Dendritic cell treated with granulocyte-macrophage colony-stimulating factor and Interleukin-4, amounts not matched to agents 40 ng/mL and 50 ng/mL, for 4 days (primary cell): ENCODE measurements around the gene IL6R.

Source experiments
- H3K27ac Mint-ChIP-seq: one replicate; pipeline ENCODE4 v1.8.0; 2022; ENCODE audit warnings: mild to moderate bottlenecking, mixed read lengths
- H3K27me3 Mint-ChIP-seq: one replicate; pipeline ENCODE4 v1.8.0; 2022; ENCODE audit warnings: mild to moderate bottlenecking, mixed read lengths
- H3K36me3 Mint-ChIP-seq: one replicate; pipeline ENCODE4 v1.8.0; 2022; ENCODE audit warnings: low read depth, mixed read lengths
- H3K4me1 Mint-ChIP-seq: one replicate; pipeline ENCODE4 v1.8.0; 2022; ENCODE audit warnings: low read depth, mixed read lengths
- H3K4me3 Mint-ChIP-seq: one replicate; pipeline ENCODE4 v1.8.0; 2022; ENCODE audit warnings: mild to moderate bottlenecking, moderate library complexity, mixed read lengths
- H3K9me3 Mint-ChIP-seq: one replicate; pipeline ENCODE4 v1.8.0; 2022; ENCODE audit warnings: mixed read lengths
- intact Hi-C: fragments of 100-400 bp; cut with micrococcal nuclease; formaldehyde crosslinking; loops from one replicate; pipeline ENCODE4 v1.15.0; 2022

Gene IL6R

GRCh38 chr1:154441241-154441888, 36.2 kb downstream of the IL6R start:
- intact Hi-C loops, result no loop called here
- Mint-ChIP-seq H3K27ac (peak overlapping the region; percentile 91), H3K4me1 (peaks cover 61% of the 10 kb centered on the region), H3K9me3 (no peaks in the 10 kb centered on the region), H3K36me3 (peaks cover 97% of the 10 kb centered on the region), H3K27me3 (no peaks in the 10 kb centered on the region), H3K4me3 (no peak overlapping the region)

DNA sequence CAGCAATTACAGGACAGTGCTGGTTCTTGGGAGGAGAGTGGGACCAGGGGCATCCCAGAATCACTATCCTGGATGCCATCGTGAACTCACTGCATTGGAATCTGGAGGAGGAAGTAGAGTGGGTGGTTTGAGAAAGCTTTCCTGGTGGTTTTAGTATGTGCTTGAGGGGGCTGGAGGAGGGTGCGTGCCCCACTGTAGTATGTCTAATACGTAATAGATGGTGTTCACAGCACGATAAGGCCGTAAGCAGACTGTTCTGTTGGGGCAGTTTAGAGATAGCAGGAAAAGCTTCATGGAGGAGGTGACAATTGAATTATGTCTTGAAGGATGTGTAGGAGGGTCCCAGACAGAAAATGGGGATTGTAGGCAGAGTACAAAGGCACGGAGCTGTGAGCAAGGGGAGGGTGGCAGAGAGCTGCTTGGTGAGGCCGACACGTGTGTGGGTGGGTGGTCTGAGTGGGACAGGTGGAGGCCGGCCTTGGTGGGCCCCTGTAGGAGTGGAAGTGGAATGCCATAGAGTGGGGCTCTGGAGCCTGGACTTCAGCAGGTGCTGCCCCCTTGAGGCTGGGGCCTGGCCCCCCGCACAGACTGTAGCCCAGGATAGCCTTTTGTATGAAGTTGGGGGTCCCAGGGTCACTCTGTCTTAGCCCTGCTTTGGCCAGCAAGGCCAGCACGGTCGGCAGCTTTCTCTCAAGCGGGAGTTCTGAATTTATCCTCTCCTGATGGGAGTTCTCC, 37.0 kb downstream of the IL6R start:
- Mint-ChIP-seq H3K9me3 (no peaks in the 10 kb centered on the region), H3K27ac (peak overlapping the region; percentile 91), H3K4me1 (peaks cover 57% of the 10 kb centered on the region), H3K27me3 (no peaks in the 10 kb centered on the region), H3K4me3 (no peak overlapping the region), H3K36me3 (peaks cover 97% of the 10 kb centered on the region)
- intact Hi-C loops, result no loop called here

- Mint-ChIP-seq H3K4me3 (no peak overlapping the region), H3K4me1 (peaks cover 47% of the 10 kb centered on the region), H3K27ac (no peak overlapping the region), H3K27me3 (no peaks in the 10 kb centered on the region), H3K9me3 (no peaks in the 10 kb centered on the region), H3K36me3 (peaks cover 96% of the 10 kb centered on the region)
- intact Hi-C loops, result no loop called here
Observed at GRCh38 chr1:154443274-154444013, 38.3 kb downstream of the IL6R start.

- Mint-ChIP-seq H3K9me3 (no peaks in the 10 kb centered on the region), H3K4me1 (peaks cover 32% of the 10 kb centered on the region), H3K27ac (no peak overlapping the region), H3K27me3 (no peaks in the 10 kb centered on the region), H3K36me3 (peaks cover 98% of the 10 kb centered on the region), H3K4me3 (no peak overlapping the region)
- intact Hi-C loops, result no loop called here
Observed at GRCh38 chr1:154445040-154445472, 39.9 kb downstream of the IL6R start.

DNA sequence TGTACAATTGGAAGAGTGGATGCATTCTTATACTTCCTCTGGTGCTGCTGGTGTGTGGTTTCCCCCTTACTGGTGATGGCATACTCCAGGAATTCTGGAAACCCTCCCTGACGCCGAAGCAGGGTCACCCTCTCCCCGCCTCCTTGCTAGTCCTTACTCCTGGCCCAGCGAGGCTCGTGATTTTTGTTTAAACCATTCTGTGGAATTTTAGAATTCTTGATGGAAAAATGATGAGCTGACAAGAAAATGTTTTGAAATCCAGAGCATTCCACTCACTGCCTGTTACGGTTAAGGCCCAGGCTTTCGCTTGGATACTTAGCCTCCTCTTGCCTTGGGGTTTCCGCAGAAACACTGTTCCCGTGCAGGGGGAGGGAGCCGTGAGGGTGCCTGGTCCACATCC, 41.1 kb downstream of the IL6R start:
- intact Hi-C loops, result no loop called here
- Mint-ChIP-seq H3K4me3 (no peak overlapping the region), H3K4me1 (peaks cover 28% of the 10 kb centered on the region), H3K9me3 (no peaks in the 10 kb centered on the region), H3K27me3 (no peaks in the 10 kb centered on the region), H3K36me3 (peaks cover 98% of the 10 kb centered on the region), H3K27ac (no peak overlapping the region)

DNA sequence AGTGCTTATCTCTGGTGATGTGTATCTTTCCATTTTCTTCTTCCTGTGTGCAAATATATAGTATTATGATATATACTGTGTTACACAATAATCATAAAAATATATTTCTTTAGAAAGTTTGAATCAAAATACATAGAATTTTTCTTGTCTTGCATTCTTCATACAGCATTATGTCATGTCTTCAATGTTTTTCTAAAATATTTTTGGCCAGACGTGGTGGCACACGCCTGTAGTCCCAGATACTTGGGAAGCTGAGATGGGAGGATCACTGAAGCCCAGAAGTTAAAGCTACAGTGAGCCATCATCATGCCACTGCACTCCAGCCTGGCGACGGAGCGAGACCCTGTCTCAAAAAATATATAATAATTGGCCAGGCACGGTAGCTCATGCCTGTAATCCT, 41.6 kb downstream of the IL6R start:
- no peak overlapping the region for H3K4me3 Mint-ChIP-seq
- no peak overlapping the region for H3K27ac Mint-ChIP-seq
- peaks cover 26% of the 10 kb centered on the region for H3K4me1 Mint-ChIP-seq
- H3K27me3 Mint-ChIP-seq, result no peaks in the 10 kb centered on the region
- peaks cover 98% of the 10 kb centered on the region for H3K36me3 Mint-ChIP-seq
- intact Hi-C loops, result no loop called here
- H3K9me3 Mint-ChIP-seq, result no peaks in the 10 kb centered on the region

DNA sequence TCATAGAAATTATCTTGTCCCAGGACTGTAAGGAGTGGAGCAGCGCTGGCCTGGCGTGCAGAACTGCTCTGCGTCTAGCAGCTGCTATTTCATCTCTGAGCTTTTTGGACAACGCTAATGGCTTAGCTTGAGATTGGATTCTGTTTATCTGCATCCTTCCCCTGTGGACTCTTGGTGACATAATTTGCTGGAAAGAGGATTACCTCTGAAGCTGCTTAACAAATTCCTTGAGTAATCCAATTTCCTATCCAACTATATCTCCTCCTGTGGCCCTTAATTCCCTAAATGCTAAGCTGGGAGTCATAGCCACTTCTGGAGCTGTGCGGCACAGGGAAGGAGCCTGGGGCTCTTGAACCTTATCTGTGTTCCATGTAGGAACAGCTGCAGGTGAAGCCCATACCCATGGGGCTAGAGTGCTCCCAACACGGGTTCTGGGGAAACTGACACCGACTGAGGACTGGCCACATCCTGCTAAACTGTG, 43.2 kb downstream of the IL6R start:
- no peaks in the 10 kb centered on the region for H3K9me3 Mint-ChIP-seq
- H3K27me3 Mint-ChIP-seq, result no peaks in the 10 kb centered on the region
- H3K36me3 Mint-ChIP-seq, result peaks cover 98% of the 10 kb centered on the region
- no peak overlapping the region for H3K27ac Mint-ChIP-seq
- intact Hi-C loops, result no loop called here
- peaks cover 30% of the 10 kb centered on the region for H3K4me1 Mint-ChIP-seq
- H3K4me3 Mint-ChIP-seq, result no peak overlapping the region

DNA sequence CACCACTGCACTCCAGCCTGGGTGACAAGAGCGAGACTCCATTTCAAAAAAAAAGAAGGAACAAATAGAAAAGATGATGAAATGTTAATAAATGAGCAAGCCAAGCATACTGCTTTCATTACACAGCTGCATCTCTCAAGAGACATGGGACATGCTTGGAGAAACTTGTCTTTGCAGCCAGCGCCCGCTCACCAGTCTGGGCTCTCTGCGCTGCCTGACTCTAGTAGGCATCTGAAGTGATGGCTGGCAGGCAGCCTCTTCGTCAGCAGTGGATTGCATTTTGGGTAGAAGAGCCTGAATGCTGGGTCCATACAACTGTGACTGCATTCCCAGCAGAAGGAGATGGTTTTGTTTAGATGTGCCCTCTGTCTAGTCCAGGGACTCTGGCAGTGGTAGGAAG, 48.0 kb downstream of the IL6R start:
- Mint-ChIP-seq H3K27me3 (no peaks in the 10 kb centered on the region), H3K4me1 (peaks cover 58% of the 10 kb centered on the region), H3K27ac (peak overlapping the region; percentile 81), H3K36me3 (peaks cover 98% of the 10 kb centered on the region), H3K4me3 (peak overlapping the region; percentile 33), H3K9me3 (no peaks in the 10 kb centered on the region)
- intact Hi-C loops, result no loop called here

DNA sequence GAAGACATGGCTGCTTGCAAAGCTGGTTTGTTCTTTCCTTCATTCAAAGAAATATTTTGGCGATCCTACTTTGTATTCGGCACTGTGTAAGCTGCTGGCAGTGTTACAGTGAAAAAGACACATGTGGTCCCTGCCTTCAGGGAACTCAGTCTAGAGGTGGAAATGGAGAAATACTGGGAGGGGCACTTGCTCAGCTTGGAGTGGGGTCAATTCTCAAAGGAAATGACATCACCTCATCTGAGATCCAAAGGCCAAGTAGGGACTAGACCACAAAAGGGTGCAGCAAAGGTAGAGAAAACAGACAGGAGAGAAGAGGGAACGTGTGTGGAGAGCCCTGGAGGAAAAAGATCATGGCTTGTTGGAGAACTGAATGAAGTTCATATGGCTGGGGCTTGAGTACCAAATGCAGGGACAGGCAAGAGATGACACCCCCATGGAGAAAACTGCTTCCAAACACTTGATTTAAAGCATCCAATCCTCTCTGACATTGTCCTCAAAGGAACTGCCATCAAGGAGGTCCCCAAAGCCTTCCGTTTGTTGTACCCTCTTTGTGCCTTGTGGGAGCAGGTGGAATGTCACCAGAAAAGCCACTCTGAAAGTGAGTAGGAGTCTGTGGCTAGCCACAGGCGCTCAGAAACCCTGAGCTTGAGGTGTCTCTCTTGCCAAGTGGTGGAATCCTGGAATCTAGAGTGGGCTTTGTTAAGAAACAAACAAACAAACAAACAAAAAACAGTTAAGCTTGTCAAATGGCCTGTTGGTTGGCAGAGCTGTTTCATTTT, 48.6 kb downstream of the IL6R start:
- H3K27ac Mint-ChIP-seq, result peak overlapping the region; percentile 81
- H3K36me3 Mint-ChIP-seq, result peaks cover 98% of the 10 kb centered on the region
- peaks cover 58% of the 10 kb centered on the region for H3K4me1 Mint-ChIP-seq
- no peak overlapping the region for H3K4me3 Mint-ChIP-seq
- H3K9me3 Mint-ChIP-seq, result no peaks in the 10 kb centered on the region
- intact Hi-C loops, result no loop called here
- no peaks in the 10 kb centered on the region for H3K27me3 Mint-ChIP-seq

- intact Hi-C loops, result no loop called here
- Mint-ChIP-seq H3K27ac (peak overlapping the region; percentile 81), H3K36me3 (peaks cover 100% of the 10 kb centered on the region), H3K4me3 (no peak overlapping the region), H3K27me3 (no peaks in the 10 kb centered on the region), H3K4me1 (peaks cover 58% of the 10 kb centered on the region), H3K9me3 (no peaks in the 10 kb centered on the region)
Observed at GRCh38 chr1:154454386-154455120, 49.4 kb downstream of the IL6R start.

DNA sequence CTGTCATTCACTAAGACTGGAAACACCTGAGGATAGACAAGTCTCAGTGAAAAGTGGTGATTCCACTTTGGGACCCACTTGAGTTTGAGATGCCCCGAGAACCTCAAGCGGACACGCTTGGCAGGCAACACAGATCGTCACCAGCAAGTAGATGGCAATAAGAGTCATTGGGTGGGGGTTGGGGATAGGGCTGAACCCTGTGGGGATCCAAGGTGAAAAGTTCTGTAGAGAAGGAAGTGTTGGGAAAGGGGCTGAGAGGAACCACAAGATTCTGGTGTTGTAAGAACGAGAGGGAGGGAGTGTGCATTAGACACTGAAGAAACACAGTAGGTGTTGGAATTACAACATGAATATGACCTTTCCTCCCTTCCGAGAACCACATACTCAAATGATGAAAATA, 51.5 kb downstream of the IL6R start:
- intact Hi-C loops, result no loop called here
- no peak overlapping the region for H3K4me3 Mint-ChIP-seq
- H3K27me3 Mint-ChIP-seq, result no peaks in the 10 kb centered on the region
- peaks cover 100% of the 10 kb centered on the region for H3K36me3 Mint-ChIP-seq
- no peaks in the 10 kb centered on the region for H3K9me3 Mint-ChIP-seq
- H3K4me1 Mint-ChIP-seq, result peaks cover 61% of the 10 kb centered on the region
- H3K27ac Mint-ChIP-seq, result peak overlapping the region; percentile 81

GRCh38 chr1:154459080-154459479, 53.9 kb downstream of the IL6R start:
- Mint-ChIP-seq H3K27me3 (no peaks in the 10 kb centered on the region), H3K4me3 (no peak overlapping the region), H3K4me1 (peaks cover 56% of the 10 kb centered on the region), H3K9me3 (no peaks in the 10 kb centered on the region), H3K27ac (no peak overlapping the region), H3K36me3 (peaks cover 84% of the 10 kb centered on the region)
- intact Hi-C loops, result no loop called here

GRCh38 chr1:154460695-154461260, 55.6 kb downstream of the IL6R start:
- H3K9me3 Mint-ChIP-seq, result no peaks in the 10 kb centered on the region
- intact Hi-C loops, result no loop called here
- H3K4me1 Mint-ChIP-seq, result peaks cover 59% of the 10 kb centered on the region
- no peaks in the 10 kb centered on the region for H3K27me3 Mint-ChIP-seq
- no peak overlapping the region for H3K4me3 Mint-ChIP-seq
- peak overlapping the region; percentile 95 for H3K27ac Mint-ChIP-seq
- H3K36me3 Mint-ChIP-seq, result peaks cover 83% of the 10 kb centered on the region
